DND-41 (cell line): Measurements from ENCODE around the gene MIA3.

ENCODE experiments used
- ATAC-seq: fragments of 200-7000 bp; cut with Tn5 transposase; 3 replicates; pipeline ENCODE4 v1.9.1; 2021; ENCODE audit warnings: low read depth; ENCODE audit not compliant: insufficient read depth
- DNase-seq: peaks from one replicate; pipeline ENCODE4 v3.0.0-alpha.2; 2020
- H2AFZ ChIP-seq: 2 replicates; pipeline ENCODE4 v1.6.0; 2012; ENCODE audit warnings: low read depth, low read length
- H3K27ac ChIP-seq: 2 replicates; pipeline ENCODE4 v1.5.1; 2012; ENCODE audit warnings: low read length, inconsistent platforms
- H3K27me3 ChIP-seq: fragments of 200-600 bp; sonication (generic); 2 replicates; pipeline ENCODE4 v1.6.0; 2012; ENCODE audit warnings: low read length, mild to moderate bottlenecking, inconsistent platforms; ENCODE audit not compliant: insufficient read depth, poor library complexity
- H3K36me3 ChIP-seq: 2 replicates; pipeline ENCODE4 v1.5.1; 2012; ENCODE audit warnings: low read length, inconsistent platforms; ENCODE audit not compliant: insufficient read depth
- H3K4me1 ChIP-seq: 2 replicates; pipeline ENCODE4 v1.5.1; 2012; ENCODE audit warnings: mild to moderate bottlenecking, low read length; ENCODE audit not compliant: insufficient read depth
- H3K4me2 ChIP-seq: 2 replicates; pipeline ENCODE4 v1.6.0; 2012; ENCODE audit warnings: mild to moderate bottlenecking, moderate library complexity, low read length, inconsistent platforms; ENCODE audit not compliant: insufficient read depth
- H3K4me3 ChIP-seq, 2 experiments: fragments of 200-600 bp in 1 of 2; shearing (Covaris generic) in 1 of 2; 2 replicates each; pipeline ENCODE4 v1.5.1; 2012 to 2016; ENCODE audit warnings: inconsistent platforms in 2 of 2, low read length in 2 of 2, mild to moderate bottlenecking in 2 of 2, low read depth in 1 of 2, moderate library complexity in 1 of 2
- H3K79me2 ChIP-seq: 2 replicates; pipeline ENCODE4 v1.6.0; 2012; ENCODE audit warnings: low read length, inconsistent platforms; ENCODE audit not compliant: insufficient read depth
- H3K9ac ChIP-seq: 2 replicates; pipeline ENCODE4 v1.6.0; 2012; ENCODE audit warnings: low read depth, mild to moderate bottlenecking, inconsistent platforms, low read length, moderate library complexity
- H3K9me3 ChIP-seq: 2 replicates; pipeline ENCODE4 v1.5.1; 2012; ENCODE audit warnings: low read length, moderate library complexity, mild to moderate bottlenecking, inconsistent platforms; ENCODE audit not compliant: insufficient read depth, severe bottlenecking
- H4K20me1 ChIP-seq: 2 replicates; pipeline ENCODE4 v1.6.0; 2012; ENCODE audit warnings: low read length; ENCODE audit not compliant: insufficient read depth
- EZH2 ChIP-seq: IDR thresholded peaks from 3 replicates; pipeline ENCODE4 v1.6.1; 2012; ENCODE audit warnings: borderline replicate concordance, low read depth, mild to moderate bottlenecking, moderate library complexity, low read length, inconsistent platforms; ENCODE audit not compliant: severe bottlenecking
- TF ChIP-seq, protein P1 (sequence below): IDR thresholded peaks from 2 replicates; pipeline ENCODE4 v1.5.1; 2012; ENCODE audit warnings: borderline replicate concordance, low read length, moderate library complexity, mild to moderate bottlenecking; ENCODE audit not compliant: poor library complexity, severe bottlenecking; ENCODE audit errors: extremely low read depth

MIA3 gene

DNA sequence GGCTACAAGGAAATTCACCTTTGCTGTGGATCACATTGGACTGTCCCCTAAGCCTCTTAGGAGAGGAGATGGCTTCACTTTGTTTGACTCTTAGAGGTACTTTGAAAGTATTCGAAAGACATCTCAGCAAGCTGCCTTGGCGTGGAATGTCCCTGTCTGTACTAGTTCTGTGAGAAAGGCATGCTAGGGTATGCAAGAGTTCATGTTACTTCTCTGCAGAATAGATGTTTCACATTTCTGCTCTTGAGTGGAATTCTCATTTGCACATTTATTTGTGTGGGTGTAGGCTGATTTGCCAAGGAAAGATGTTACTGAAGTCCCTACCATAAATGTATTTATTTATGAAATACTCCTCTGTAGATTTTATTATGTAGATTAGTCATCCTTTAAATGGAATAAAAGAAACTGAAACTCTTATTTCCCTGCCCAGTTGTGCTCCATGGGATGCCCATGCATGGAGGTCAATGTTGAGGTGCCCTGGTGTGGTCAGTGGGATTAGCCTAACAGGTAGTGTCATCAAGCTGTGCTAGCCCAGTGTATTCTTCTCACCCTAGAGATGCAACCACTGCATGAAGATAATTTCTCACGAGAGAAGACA lies 13.8 kb downstream of the MIA3 start:
- no peak for TF ChIP-seq EZH2
- TF ChIP-seq, protein P1, sequence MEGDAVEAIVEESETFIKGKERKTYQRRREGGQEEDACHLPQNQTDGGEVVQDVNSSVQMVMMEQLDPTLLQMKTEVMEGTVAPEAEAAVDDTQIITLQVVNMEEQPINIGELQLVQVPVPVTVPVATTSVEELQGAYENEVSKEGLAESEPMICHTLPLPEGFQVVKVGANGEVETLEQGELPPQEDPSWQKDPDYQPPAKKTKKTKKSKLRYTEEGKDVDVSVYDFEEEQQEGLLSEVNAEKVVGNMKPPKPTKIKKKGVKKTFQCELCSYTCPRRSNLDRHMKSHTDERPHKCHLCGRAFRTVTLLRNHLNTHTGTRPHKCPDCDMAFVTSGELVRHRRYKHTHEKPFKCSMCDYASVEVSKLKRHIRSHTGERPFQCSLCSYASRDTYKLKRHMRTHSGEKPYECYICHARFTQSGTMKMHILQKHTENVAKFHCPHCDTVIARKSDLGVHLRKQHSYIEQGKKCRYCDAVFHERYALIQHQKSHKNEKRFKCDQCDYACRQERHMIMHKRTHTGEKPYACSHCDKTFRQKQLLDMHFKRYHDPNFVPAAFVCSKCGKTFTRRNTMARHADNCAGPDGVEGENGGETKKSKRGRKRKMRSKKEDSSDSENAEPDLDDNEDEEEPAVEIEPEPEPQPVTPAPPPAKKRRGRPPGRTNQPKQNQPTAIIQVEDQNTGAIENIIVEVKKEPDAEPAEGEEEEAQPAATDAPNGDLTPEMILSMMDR, result no peak
- ATAC-seq (no peak), DNase-seq (no peak)
- no peaks in the 10 kb centered on the region for H4K20me1 ChIP-seq
- H3K27ac ChIP-seq, result no peak overlapping the region
- H3K9ac ChIP-seq, result no peak overlapping the region
- no peaks in the 10 kb centered on the region for H3K79me2 ChIP-seq
- peaks cover 87% of the 10 kb centered on the region for H3K36me3 ChIP-seq
- no peak overlapping the region for H2AFZ ChIP-seq
- H3K9me3 ChIP-seq, result no peaks in the 10 kb centered on the region
- H3K4me3 ChIP-seq, result no peak overlapping the region
- no peaks in the 10 kb centered on the region for H3K27me3 ChIP-seq
- no peak overlapping the region for H3K4me2 ChIP-seq
- H3K4me1 ChIP-seq, result no peaks in the 10 kb centered on the region

DNA sequence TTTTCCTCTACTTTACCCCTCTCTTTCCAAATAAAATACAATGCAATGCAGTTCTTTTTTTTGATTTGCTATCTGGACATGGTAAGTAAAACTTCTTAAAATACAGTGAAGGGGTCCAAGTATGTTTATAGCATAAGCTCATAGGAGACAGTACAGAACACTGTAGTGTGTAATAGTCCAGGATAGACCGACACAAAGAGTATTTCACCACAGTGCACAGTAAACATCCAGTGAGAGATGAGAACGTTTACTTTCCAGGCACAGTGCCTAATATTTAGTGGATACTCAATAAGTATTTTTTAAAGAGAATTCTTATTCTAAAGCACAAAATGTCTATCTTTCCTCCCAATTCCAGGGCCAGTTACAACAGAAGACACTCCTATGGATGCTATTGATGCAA lies 14.9 kb downstream of the MIA3 start:
- no peaks in the 10 kb centered on the region for H4K20me1 ChIP-seq
- no peaks in the 10 kb centered on the region for H3K79me2 ChIP-seq
- no peak for TF ChIP-seq EZH2
- TF ChIP-seq, protein P1, result no peak
- H3K4me1 ChIP-seq, result no peaks in the 10 kb centered on the region
- no peak for ATAC-seq
- H3K27me3 ChIP-seq, result no peaks in the 10 kb centered on the region
- H3K36me3 ChIP-seq, result peaks cover 82% of the 10 kb centered on the region
- no peak overlapping the region for H3K4me2 ChIP-seq
- no peak overlapping the region for H3K9ac ChIP-seq
- no peak overlapping the region for H2AFZ ChIP-seq
- H3K9me3 ChIP-seq, result no peaks in the 10 kb centered on the region
- no peak overlapping the region for H3K4me3 ChIP-seq
- no peak overlapping the region for H3K27ac ChIP-seq
- DNase-seq, result no peak

DNA sequence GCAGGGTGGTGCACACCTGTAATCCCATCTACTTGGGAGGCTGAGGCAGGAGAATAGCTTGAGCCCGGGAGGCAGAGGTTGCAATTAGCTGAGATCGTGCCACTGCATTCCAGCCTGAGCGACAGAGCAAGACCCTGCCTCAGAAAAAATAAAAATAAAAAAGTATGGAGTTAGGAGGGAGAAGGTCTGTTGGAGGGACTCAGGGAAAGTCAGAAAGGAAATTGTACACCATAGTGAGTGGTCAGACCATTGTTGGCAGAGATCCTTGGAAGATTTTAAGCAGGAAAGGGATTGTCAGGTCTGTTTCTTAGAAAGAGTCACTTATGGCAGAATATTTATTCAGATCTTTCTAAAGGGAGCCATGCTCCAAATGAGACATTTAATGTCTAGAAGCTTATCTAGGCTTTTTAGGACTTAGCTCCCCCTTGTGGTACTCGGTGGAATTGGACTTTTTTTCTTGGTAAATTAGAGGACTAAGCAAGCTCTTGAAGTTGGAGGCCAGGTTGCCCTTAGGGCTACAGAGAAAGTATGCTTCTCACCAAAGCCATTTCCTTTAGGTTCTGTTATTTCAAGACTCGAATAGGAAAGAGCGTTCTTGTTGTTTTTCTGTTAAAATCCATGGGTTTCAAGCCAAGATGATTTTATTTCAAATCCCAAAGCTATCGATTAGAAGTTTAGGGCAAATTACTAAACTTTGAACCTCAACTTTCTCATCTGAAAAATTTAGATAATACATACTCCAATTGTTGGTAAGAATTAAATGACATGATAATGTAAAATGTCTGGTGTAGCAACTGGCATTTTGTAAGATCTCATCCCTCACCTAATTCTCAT lies 16.5 kb downstream of the MIA3 start:
- Histone ChIP-seq H3K4me1 (no peaks in the 10 kb centered on the region), H3K36me3 (peaks cover 80% of the 10 kb centered on the region), H4K20me1 (no peaks in the 10 kb centered on the region), H3K4me2 (no peak overlapping the region), H3K9ac (no peak overlapping the region), H3K27me3 (no peaks in the 10 kb centered on the region), H3K27ac (no peak overlapping the region), H3K79me2 (no peaks in the 10 kb centered on the region), H3K4me3 (no peak overlapping the region), H3K9me3 (no peaks in the 10 kb centered on the region), H2AFZ (no peak overlapping the region)
- peak; percentile 63 for DNase-seq
- peak; percentile 97 for ATAC-seq
- TF ChIP-seq EZH2, result no peak
- TF ChIP-seq, protein P1, result peak; percentile 91
